ENCODE results near the gene HACL1.

DNA sequence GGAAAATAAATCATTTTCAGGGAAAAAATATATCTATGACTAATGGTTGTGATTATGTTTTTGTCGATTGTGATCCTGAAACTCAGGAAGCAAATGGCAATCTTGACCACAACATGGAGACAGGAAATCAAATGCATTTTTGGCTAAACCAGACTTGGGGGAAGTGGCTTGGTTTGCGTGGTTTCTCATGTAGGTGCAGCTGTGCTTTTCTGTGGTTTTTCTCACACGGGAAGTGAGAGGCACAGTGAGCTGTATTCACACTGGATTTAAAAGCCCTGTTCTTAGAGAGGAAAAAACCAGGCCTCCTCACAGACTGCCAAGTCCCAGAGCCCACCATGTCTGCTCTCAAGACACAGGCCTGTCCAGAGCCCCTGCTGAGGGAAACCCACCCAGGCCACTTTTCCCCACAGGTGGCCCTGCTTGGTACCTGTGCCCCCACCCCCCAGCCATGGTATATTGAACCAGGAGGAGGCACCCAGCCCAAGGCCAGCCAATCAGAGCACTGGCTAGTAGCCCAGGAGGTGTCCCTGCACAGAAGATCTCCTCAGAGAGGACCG lies 46.3 kb upstream of the HACL1 start:
- no peak for TF ChIP-seq NFIC (IDR thresholded peaks at IDR 0.05)
- no peak for TF ChIP-seq FOXM1 (IDR thresholded peaks at IDR 0.05; ENCODE audit: borderline replicate concordance, low read depth)
- no peak for TF ChIP-seq TAF1 (IDR thresholded peaks at IDR 0.05; ENCODE audit: low read depth)
- no peak for TF ChIP-seq TEAD4 (IDR thresholded peaks at IDR 0.05)
- no peak for TF ChIP-seq RAD21 (IDR thresholded peaks at IDR 0.05; ENCODE audit: low read depth)
- TF ChIP-seq ZBTB7A (IDR thresholded peaks at IDR 0.05; ENCODE audit: low read depth) = no peak
- no peak for TF ChIP-seq TCF12 (IDR thresholded peaks at IDR 0.05; ENCODE audit: low read depth)
- TF ChIP-seq, protein P1, sequence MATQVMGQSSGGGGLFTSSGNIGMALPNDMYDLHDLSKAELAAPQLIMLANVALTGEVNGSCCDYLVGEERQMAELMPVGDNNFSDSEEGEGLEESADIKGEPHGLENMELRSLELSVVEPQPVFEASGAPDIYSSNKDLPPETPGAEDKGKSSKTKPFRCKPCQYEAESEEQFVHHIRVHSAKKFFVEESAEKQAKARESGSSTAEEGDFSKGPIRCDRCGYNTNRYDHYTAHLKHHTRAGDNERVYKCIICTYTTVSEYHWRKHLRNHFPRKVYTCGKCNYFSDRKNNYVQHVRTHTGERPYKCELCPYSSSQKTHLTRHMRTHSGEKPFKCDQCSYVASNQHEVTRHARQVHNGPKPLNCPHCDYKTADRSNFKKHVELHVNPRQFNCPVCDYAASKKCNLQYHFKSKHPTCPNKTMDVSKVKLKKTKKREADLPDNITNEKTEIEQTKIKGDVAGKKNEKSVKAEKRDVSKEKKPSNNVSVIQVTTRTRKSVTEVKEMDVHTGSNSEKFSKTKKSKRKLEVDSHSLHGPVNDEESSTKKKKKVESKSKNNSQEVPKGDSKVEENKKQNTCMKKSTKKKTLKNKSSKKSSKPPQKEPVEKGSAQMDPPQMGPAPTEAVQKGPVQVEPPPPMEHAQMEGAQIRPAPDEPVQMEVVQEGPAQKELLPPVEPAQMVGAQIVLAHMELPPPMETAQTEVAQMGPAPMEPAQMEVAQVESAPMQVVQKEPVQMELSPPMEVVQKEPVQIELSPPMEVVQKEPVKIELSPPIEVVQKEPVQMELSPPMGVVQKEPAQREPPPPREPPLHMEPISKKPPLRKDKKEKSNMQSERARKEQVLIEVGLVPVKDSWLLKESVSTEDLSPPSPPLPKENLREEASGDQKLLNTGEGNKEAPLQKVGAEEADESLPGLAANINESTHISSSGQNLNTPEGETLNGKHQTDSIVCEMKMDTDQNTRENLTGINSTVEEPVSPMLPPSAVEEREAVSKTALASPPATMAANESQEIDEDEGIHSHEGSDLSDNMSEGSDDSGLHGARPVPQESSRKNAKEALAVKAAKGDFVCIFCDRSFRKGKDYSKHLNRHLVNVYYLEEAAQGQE (IDR thresholded peaks at IDR 0.05; ENCODE audit: low read depth) = no peak
- no peak for TF ChIP-seq EGR1 (IDR thresholded peaks at IDR 0.05)
- TF ChIP-seq CEBPB (IDR thresholded peaks at IDR 0.05) = no peak
- no peak for TF ChIP-seq YY1 (IDR thresholded peaks at IDR 0.05; ENCODE audit: low read depth)
